ENCODE data around the gene TOP3A.

GRCh38 chr17:18224053-18224386 lies 90.8 kb downstream of the TOP3A start:
- TF ChIP-seq, protein P1, sequence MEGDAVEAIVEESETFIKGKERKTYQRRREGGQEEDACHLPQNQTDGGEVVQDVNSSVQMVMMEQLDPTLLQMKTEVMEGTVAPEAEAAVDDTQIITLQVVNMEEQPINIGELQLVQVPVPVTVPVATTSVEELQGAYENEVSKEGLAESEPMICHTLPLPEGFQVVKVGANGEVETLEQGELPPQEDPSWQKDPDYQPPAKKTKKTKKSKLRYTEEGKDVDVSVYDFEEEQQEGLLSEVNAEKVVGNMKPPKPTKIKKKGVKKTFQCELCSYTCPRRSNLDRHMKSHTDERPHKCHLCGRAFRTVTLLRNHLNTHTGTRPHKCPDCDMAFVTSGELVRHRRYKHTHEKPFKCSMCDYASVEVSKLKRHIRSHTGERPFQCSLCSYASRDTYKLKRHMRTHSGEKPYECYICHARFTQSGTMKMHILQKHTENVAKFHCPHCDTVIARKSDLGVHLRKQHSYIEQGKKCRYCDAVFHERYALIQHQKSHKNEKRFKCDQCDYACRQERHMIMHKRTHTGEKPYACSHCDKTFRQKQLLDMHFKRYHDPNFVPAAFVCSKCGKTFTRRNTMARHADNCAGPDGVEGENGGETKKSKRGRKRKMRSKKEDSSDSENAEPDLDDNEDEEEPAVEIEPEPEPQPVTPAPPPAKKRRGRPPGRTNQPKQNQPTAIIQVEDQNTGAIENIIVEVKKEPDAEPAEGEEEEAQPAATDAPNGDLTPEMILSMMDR (conservative IDR thresholded peaks at IDR 0.05; ENCODE audit: low read depth, low read length): no peak
- TF ChIP-seq EZH2 (IDR thresholded peaks at IDR 0.05; ENCODE audit: borderline replicate concordance, low read depth, low read length, poor library complexity, severe bottlenecking): no peak

All from A673 (cell line).